NCI-H1092 treated with DMSO at 0.1 percent for 48 hours (cell line): Measurements from ENCODE around the gene SYNJ1.
"Not testable (repeated sequence)": the region's sequence is repeated elsewhere in the genome, so short reads cannot be mapped to it uniquely, and the experiment has no call there.

Source experiments
- DNase-seq: peaks from one replicate; lab custom pipeline; 2025; lab: John Stamatoyannopoulos, UW

The SYNJ1 gene

GRCh38 chr21:32693581-32693980 is 34.2 kb downstream of the SYNJ1 start:
- DNase-seq: no peak

GRCh38 chr21:32690085-32690484 is 37.7 kb downstream of the SYNJ1 start:
- no peak for DNase-seq

DNA sequence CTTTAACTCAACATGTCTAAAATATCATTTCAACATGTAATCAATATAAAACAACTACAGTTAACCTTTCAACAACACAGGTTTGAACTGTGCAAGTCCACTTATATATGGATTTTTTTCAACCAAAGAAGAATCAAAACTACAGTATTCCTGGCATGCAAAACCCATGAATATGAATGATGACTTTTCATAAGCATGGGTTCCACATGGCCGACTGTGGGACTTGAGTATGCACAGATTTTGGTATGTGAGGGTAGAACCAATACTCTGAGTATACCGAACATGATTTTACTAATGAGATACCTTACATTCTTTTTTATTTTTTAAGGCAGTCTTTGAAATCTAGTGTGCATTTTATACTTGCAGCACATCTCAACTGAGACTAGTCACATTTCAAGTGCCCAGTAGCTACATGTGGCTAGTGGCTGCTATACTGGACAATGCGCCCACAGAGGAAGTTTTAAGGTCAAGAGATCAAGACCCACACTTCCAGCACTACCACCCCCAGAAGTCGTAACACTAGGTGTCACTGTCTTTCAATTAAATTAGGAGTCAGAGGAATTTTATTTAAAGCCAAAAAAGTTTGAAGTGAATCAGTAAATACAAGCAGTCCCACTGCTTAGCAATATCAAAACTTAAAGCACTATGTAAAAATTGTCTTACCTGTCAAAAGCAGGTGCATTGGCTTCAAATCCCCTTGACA is 40.0 kb downstream of the SYNJ1 start:
- no peak for DNase-seq

DNA sequence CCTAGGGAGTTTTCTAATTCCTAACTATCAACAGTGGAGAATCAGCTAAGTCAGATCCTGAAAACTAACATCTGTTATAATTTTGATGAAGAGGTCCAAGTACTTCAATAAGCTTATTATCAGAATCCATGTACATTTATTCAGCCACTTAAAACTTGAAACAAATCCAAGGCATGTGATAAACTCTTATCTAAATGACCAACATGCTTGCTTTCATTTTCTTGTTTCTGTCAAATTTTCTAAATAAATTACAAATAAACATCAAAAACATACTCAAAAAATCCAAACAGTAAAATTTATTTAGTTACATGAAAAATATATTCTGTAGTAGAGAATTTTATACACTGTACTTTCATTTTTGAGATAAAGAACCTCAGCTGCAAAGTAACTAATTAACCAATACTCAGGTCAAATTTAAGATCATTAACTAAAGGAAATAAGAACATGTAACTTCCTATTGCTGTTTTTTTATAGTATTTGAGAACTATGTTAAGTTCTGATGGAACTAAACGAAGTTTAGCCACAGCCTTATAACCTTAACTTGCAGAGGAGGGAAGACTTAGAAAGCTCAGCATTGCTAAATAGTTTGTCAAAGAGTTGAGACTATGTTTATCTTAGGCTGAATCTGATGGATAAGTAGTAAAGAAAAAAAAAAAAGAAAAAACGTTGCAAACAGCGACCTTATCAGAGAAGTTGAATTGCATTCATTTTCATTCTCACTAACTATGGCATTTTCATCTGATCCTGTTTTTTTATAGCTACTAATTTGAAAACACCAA is 44.9 kb downstream of the SYNJ1 start:
- DNase-seq: no peak

- no peak for DNase-seq
Measured at GRCh38 chr21:32674731-32675130, 53.1 kb downstream of the SYNJ1 start.

DNA sequence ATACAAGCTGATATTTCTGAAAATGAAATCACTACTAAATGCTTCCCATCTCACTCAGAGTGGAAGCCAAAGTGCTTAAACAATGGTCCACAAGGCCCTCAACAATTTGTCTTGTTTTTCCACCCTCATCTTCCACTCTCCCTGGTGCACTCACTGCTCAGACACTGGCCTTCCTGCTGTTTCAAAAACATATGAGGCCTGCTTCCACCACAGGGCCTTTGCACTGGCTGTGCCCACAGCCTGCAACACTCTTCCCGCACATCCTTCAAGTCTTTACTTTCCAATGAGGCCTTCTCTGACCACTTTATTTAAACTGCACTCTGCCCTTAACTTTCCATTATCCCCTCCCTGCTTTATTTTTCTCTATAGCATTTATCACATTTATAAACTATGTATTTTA is 53.8 kb downstream of the SYNJ1 start:
- DNase-seq: no peak

DNA sequence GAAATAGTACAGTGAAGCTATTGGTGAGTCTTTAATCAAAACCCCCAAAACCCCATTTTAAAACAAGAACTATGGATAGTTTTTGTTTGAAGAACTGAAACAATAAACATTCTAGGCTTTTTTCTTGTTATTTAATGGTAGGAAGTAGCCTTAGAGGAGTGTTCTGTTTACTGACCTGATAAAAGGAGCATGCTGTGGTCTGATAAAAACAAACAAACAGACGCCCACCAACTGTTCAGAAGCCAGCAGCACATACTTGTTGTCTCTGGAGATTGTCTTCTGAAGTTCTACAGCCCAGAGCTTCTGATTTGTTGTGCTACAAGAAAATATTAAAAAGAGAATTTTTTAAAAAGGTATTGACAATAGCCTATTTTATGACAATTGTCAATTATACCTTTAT is 61.6 kb downstream of the SYNJ1 start:
- DNase-seq: no peak

DNA sequence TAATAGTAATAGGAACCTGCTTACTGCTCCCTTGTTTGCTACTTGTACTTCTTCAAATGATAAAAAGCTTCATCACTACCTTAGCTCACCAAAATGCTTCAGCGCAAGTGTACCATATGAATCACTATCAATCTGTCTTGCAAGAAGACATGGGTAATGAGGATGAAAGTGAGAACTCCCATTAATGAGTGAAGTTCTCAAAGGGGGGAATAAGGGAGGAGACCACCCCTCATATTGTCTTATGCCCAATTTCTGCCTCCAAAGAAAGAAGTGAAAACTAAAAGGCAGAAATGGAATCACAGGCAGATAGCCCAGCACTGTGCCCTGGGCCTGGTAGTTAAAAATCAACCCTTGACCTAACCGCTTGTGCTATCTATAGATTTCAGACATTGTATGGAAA is 63.7 kb downstream of the SYNJ1 start:
- not testable (repeated sequence) for DNase-seq

GRCh38 chr21:32661981-32662380 is 65.8 kb downstream of the SYNJ1 start:
- not testable (repeated sequence) for DNase-seq

DNA sequence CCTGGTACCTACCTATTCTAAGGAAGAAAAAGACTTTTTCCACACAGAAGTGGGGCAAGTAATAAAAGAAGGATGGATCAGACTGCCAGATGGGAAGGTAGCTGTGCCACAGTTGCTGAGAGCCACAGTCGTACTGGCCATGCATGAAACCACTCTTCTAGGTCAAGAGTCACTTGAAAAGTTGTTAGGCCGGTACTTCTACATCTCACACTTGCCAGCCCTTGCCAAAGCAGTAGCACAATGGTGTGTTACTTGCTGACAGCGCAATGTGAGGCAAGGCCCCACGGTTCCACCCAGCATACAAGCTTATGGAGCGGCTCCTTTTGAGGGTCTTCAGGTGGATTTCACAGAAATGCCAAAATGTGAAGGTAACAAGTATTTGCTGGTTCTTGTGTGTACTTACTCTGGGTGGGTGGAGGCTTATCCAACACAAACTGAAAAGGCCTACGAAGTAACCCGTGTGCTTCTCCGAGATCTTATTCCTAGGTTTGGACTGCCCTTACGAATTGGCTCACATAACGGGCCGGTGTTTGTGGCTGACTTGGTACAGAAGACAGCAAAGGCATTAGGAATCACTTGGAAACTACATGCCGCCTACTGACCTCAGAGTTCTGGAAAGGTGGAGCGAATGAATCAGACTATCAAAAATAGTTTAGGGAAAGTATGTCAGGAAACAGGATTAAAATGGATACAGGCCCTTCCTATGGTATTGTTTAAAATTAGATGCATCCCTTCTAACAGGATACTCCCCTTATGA is 66.6 kb downstream of the SYNJ1 start:
- DNase-seq: not testable (repeated sequence)

- DNase-seq: no peak
Measured at GRCh38 chr21:32658524-32658923, 69.3 kb downstream of the SYNJ1 start.

GRCh38 chr21:32653326-32653901 is 74.4 kb downstream of the SYNJ1 start:
- no peak for DNase-seq

GRCh38 chr21:32648165-32648564 is 79.6 kb downstream of the SYNJ1 start:
- DNase-seq: no peak

DNA sequence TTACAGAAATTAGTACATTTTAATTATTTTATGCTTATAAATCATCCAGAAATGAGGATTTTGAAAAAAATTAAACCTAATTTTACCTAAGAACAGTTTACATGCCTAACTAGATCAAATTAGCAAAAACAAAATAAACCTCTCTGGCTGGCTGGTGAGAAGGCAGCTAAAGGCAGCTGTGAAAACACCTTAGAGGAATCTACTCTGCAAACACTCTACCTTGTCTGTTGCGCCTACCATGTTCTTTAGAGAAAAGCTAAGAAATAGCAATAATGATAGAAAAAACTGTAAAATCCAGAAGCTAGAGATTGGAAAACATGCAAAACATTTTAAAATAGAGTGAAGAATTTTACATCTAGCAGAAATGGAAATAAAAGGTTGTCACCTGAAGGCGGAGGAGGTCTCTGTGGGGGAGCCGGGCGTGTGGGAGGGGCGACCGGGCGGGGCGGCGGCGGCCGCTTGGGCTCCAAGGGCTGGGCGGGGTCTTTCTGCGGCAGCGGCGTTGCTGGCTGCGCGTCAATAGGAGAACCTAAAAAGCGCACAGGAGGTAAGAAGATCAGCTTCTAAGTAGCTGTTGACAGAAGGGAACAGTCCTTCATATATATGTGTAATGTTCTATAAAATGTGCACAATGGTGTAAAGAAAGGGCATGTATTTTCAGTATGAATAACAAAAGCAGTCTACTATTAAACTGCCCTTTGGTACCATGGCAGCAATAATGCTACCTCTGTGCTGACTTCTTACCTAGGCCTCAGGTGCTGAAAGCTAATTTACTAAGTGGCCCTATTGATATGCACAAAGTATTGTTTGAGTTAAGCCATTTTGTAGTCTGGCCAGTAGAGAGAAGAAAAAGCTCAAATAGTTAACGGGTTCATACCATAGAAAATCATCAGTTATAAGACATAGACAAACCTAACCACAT is 82.3 kb downstream of the SYNJ1 start:
- DNase-seq: no peak

DNA sequence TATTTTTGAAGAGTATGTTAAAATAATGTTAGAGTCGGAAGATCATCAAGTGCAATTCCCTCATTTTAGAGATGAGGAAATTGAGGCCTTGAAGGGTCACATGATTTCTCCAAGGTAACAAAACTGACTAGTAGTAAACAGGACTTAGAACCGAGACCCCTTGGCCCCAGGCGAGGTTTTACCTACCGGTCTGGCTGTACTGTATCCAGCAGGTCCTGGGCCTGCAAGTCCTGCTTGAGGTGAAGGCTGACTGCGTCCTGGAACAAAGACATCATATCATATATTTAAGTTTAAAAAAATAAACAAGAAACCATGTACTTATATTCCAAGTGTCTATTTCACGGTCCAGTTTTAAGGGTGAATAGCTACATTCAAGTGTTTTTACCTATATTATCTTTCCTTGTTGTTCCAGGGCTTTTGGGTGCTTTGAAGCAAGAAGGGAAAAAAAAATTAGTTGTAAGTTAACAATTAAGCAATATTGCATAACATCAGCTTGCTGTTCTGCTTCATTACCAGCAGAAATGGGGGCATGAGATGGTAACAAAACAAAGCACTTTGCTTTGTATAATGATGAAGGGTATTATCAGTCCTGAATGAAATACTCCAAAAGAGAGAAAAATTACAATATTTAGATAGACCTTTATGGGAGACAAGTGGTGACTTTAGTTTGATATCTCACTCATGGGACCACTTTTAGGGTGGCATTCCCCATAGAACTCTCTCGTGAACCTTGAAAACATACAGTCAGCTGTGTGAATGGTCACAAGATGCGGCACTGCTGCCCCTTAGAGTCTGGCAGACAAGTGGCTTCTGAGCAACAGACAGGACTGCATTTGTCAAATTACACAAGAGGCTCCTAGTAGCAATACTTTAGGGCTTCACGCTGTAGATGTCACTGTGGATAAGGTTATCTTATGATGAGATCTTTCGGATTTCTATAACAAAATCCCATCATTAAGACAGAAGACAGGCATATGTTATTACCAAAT is 85.8 kb downstream of the SYNJ1 start:
- no peak for DNase-seq

DNA sequence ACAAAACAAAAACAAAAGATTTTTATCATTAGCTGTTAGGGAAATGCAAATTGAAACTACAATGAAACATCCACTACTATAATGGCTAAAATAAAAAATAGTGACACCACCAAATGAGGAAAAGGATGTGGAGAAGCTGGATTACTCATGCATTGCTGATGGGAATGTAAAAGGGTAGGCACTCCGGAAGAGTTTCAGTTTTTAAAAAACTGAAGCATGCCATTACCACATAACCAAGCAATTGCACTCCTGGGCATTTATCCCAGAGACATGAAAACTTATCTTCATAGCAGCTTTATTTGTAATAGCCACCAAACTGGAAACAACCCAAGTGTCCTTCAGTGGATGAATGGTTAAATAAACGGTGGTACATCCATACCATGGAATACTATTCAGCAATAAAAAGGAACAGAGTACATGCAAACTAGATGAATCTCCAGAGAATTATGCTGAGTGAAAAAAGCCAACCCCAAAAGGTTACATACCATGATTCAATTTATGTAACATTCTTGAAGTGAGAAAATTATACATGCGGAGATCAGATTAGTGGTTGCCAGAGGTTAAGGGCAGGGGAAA is 101.1 kb downstream of the SYNJ1 start:
- no peak for DNase-seq

DNA sequence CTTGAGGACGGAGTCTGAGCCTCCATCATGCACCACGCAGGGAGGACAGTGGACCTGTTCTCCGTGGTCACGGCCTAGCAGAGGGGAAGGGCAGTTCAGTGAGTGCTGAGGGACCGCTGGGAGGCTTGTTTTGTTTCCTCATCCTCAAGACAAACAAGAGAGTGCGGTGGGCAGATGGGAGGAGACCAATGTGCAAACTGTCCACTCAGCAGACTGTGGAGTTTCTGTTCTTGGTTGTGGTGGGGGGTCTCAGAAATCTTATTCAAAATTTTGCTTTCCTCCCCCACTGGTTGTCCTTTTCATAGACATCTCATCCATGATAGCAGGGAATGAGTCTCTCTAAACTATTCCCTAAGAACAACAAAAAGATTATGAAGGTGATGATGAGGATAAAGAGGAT is 109.6 kb downstream of the SYNJ1 start:
- not testable (repeated sequence) for DNase-seq

DNA sequence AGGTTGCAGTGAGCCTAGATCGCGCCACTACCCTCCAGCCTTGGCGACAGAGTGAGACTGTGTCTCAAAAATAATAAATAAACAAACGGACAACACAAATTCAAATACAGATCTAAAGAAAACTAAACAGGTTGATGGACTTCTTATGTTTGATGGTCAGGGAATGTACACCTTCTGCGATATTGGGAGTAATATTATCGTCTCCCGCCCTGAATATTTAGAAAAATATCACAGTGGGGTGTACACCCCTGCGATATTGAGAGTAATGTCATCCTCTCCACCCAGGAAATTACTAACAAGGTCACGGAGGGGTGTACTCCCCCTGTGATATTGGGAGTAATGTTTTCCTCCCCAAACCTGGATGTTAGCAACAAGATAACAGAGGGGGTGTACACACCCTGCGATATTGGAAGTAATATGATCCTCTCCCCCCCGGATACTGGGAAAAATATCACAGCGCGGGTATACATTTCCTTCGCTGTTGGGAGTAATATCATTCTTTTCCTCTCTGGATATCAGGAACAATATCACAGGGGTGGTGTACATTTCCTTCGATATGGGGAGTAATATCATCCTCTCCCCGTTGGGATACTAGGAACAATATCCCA is 114.3 kb downstream of the SYNJ1 start:
- DNase-seq: no peak

DNA sequence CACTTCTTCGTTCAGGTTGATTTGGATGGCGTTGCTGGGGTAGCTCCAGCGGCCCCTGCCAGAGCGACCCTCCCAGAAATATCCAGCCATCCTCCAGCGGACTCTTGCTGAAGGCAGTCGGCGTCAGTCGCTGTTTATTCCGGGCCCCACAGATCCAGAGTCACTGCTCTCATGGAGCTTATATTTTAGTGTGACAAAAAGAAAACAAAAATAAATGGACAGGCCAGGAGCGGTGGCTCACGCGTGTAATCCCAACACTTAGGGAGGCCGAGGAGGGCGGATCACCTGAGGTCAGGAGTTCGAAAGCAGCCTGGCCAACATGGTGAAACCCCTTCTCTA is 114.8 kb downstream of the SYNJ1 start:
- DNase-seq: no peak
